GM21367 (cell line): ENCODE measurements around the gene LAMA5.

Experiments used
- ATAC-seq: cut with Tn5 transposase; IDR thresholded peaks from one replicate; pipeline ENCODE4 v1.9.1; 2021; ENCODE audit not compliant: unreplicated experiment

Gene LAMA5

GRCh38 chr20:62306414-62307187, 60.5 kb downstream of the LAMA5 start:
- ATAC-seq: no peak

GRCh38 chr20:62305765-62306413, 61.2 kb downstream of the LAMA5 start:
- no peak for ATAC-seq

DNA sequence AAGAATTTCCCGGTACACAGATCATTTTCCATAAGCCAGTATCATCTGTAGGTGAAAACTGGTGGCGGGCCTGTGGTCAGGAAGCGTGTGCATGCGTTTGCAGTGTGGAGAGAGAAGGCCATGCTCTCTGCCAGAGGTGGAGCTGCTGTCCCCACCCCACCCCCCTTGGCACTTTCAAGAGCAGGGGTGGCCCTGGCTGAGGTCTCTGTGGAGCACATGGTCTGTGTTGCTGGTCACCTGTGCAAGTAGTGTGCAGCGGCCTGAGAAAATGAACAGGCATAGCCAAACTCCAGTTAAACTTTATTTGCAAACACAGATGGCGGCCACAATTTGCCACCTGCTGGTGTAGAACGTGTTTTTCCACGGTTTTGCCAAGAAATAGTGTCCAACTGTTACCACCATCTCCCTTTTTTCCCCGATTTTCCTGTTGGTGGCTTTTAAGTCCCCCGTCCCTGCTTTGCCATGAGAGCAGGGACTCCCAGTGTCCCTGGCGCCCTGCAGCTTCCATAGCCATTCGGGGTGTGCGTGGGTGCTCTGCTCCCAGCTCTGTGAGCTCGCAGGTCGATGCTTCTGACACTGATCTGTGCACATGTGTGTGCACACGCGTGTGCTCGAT, 61.9 kb downstream of the LAMA5 start:
- no peak for ATAC-seq

DNA sequence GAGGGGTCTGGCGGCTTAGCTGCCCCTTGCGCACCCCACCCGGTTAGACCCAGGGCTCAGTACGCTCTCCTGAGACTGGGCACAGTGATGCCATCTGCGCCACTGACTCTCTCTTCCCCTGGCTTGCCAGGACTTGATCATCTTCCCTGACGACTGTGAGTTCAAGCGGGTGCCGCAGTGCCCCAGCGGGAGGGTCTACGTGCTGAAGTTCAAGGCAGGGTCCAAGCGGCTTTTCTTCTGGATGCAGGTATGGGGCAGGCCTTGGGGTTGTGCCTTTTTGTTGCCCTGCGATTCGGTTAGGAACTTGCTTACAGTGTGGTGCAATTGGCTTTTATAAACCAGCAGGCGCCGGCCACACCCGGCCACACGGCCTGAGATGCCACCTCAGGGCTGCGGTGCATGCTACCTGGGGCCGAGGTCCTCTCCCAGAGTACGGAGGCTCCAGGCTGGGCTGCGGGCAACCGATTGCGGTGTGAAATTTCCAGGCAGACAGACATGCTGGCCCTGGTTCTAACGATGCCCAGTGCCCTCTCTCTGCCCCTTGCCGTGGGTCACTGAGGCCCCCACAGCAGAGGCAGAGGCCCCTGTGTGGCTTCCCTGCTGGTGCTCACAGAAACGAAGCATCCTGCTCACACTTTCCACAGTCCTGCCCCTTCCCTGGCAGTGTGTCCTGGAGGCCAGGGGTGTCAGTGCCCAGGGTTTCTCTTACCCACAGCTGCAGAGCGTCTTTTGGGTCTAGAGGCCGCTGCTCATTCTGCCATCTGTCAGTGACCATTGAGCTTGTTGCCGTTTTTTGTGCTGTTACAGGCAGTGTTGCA, 62.6 kb downstream of the LAMA5 start:
- no peak for ATAC-seq

GRCh38 chr20:62303340-62304226, 63.5 kb downstream of the LAMA5 start:
- peak; percentile 0 for ATAC-seq

- no peak for ATAC-seq
Observed at GRCh38 chr20:62303062-62303339, 64.1 kb downstream of the LAMA5 start.

DNA sequence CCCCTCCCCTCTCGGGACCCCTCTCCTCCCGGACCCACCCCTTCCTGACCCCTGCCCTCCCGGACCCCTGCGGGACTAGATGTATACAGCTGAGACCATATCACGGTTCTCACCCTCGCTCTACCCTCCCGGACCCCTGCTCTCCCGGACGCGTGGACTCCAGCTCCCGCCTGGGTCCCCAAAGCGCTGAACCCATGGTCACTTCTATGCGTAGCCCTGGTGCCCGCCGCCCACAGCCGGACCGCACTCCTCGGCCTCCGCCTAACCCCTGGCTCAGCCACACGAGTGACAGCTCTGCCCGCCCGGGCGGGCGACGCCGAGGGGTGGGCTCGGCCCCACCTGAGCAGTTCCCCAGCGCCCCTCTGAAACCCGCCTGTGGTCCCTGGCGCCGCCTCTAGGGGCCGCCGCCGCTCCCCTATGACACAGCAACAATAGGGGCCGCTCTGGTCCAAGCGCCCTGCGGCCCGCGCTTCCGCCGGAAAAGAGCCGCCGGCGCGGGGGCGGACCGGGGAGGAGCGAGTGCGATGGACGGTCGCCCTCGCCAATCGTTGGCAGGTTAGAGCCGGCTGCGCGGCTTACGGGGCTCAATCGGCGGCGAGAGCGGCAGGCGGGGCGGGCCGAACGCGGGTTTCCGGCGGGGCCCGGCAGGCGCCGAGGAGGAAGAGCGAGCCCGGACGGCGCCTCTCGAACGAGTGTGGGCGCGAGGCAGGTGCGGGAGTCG, 64.6 kb downstream of the LAMA5 start, which contains the start of gene ADRM1:
Gene ADRM1, plus strand, starts transcription at position 657 of the 721 bp plus-strand sequence. CDS start 572 bp downstream, outside the sequence.
- peak; percentile 75 for ATAC-seq

DNA sequence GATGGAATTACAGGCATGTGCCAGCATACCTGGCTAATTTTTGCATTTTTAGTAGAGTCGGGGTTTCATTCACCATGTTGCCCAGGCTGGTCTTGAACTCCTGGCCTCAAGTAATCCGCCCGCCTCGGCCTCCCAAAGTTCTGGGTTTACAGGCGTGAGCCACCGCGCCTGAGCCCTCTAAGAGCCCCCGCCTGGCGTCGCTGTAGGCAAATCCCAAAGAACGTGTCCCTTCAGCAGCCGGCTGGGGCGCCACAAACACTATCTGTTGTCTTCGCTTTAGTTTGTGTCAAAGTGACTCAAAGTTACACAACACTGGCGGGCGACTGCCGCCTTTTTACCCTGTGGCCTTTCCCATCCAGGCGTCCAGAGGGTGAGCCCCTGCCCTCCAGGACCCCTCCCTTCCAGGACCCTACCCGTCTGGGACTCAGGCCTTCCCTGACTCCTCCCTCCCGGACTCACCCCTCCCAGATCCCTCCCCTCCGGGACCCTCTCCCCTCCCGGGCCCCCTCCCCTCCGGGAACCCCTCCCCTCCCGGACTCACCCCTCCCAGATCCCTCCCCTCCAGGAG, 65.3 kb downstream of the LAMA5 start:
- peak; percentile 31 for ATAC-seq

- ATAC-seq: no peak
Observed at GRCh38 chr20:62301111-62301668, 65.9 kb downstream of the LAMA5 start.

- ATAC-seq: no peak
Observed at GRCh38 chr20:62300319-62300718, 66.8 kb downstream of the LAMA5 start.

GRCh38 chr20:62299666-62300236, 67.4 kb downstream of the LAMA5 start:
- no peak for ATAC-seq

DNA sequence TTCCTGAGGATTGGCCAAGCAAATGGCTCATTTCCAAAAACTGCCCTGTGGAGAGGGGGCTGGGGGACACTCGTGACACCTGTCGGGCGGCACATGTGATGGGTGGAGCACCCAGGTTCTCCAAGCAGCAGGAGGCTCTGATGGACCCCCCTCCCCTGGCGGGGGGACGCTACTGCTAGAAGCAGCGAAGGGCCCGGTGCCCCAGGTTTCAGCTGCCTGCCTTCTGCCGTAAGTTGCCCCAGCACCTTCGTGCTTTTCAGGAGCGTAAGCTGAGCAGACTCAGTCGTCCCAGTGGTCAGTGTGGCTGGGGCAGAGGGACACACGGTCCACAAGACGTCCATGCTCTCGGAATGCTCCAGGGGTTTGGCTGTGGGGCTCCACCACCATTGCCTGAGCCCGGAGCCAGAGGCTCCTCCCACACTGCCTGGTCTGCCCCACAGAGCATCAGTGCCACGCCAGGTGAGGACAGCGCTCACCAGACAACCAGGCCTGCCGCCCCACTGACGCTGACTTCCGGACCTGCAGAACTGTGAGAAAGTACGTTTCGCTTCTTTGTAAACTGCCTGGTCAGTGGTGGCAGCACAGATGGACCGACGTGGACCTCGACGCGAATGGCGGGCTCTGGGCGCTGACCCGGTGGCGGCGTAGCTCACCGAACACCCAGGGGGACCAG, 68.4 kb downstream of the LAMA5 start:
- ATAC-seq: no peak

DNA sequence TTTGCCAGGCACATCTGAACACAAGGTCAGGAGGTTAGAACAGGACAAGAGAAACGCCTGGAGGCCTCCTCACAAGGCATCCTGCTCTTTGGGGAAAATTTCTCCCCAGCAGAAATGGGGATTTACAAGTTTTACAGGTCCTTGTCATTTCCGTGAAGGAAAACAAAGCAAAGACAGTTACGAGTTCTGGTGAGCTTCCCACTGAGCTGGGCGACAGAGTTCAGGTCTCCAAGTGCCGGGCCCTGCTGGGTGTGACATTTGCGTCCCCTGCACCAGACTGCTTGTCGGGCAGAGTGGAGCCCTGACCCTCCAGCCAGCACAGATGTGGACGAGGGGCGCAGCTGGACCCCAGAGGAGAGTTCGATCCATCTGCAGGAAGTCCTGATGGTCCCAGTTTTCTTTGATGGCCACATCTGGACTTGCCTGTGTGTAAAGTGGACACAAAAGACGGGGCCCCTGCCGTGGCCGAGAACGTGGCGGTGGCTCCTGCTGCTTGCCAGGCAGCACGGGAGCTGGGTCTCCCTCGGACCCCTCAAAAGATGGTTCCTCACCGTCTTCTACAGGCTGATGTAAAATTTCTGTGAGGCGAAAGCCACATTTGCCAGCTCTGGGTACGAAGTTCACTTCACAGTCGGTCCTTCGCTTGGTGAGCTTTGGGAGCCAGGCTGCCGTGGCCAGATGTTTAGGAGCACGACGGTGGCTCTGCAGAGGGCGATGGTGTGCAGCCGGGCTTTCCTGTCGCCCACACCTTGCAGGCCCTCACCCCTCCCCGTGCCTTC, 69.5 kb downstream of the LAMA5 start:
- no peak for ATAC-seq

- ATAC-seq: no peak
Observed at GRCh38 chr20:62296724-62297448, 70.2 kb downstream of the LAMA5 start.

DNA sequence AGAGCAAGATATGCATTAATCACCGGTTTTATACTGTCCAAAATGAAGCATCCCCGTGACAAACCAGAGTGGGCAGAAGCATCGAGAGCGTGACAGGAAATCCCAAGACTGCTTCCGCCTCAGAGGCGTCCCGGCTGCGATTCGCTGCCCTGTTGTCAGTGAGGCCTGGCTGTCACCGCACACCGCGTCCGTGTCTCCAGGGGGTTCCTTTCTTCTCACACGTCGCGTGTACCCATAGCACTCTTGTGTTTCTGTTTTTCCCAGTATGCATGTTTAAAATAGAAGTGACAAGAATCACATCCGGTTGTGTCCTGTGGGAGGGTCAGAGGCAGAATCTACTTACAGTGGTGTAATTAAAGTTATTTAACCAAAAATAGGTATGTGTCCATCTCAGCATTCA, 72.6 kb downstream of the LAMA5 start:
- ATAC-seq: no peak

DNA sequence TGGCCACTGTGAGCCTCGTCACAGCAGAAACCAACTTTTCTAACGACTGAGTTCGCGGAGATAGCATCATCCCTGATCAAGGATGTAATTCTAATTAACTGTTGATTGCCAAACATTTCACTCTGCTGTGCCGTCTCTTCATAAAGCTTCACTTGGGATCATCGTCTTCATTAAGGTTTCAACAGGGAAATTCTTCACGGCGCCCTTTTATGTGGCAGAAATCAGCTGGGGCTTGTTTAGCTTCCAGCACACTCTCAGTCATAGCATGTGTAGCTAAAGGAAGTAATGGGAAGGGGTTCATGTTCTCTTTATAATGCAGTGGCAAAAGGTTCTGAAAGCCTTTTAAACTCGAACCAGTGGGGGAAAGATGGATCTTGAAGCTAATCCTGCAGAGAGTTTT, 73.2 kb downstream of the LAMA5 start:
- no peak for ATAC-seq
